GM19025 (cell line): ENCODE results near the gene FAM107B.

Source experiments
- ATAC-seq: cut with Tn5 transposase; IDR thresholded peaks from one replicate; pipeline ENCODE4 v1.9.1; 2021; ENCODE audit warnings: mild to moderate bottlenecking, low read depth, moderate library complexity; ENCODE audit not compliant: unreplicated experiment

The FAM107B gene

DNA sequence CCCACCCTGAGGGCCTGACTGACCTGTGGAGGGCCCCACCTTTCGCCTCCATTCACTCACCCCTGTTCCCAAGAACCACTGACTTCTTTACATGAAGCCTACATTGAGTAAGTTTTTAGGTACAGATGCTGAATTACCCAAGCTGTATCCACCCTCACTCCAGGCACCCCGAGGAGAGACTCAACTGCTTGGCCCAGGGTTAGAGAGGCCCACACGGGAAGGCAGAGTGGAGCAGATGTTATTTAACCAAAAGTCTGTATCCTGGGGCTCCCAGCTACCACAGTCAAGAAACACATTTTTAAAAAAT is 230.8 kb downstream of the FAM107B start:
- ATAC-seq: no peak

DNA sequence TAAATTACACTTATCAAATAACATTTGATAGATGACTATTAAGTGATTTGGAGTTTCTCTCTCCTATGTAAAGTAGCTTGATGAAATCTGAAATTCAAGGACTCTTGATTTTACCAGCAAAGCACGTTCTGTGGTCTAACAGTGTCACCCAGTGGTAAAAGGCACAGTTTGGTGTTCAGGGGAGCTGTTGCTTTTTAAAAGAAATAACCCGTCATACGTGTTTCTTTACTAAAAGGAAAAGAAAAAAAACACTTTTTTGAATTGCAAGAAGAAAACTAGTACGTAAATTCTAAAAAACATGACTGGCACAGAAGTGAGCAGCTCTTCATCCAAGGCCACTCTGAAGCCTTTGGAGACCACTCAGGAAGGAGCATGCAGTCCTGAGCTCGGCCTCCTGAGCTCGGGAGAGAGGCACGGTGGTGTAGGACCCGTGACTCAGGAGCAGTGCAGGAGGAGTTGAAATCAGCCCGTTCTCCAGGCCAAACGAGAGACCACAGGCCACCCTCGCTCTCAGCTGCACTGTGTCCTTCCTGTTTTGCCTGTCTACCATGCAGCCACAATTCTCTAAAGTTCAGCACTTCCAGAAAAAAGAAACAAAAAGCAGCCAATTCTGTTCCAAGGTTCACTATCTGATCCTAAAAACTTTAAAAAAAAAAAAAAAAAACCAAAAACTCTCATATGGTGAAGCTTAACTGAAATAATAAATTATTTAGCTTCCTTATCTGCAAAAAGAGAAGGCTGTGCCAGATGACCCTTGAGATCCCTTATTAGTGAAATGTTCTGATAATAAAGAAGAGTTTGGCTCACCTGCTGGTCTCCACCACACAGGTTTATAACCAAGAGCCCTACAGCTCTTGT is 231.4 kb downstream of the FAM107B start:
- ATAC-seq: no peak

DNA sequence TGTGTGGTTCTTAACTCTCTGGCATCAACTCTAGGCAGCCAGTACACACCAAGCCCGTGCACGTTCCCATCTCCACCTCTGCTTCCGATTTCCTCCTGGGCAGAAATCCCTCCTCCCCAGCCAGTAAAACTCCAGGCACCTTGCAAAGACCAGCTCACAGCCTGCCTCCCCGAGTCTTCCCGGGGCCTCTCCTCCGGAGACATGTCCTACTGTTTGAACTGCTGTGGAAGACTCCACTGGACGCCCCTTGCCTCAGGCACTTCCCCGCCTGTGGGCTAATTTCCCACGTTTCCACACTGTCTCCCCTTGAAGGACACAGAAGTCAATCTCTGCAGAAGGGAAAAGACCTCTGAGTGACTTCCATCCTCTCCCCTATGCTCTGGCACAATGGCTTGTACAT is 233.3 kb downstream of the FAM107B start:
- no peak for ATAC-seq

DNA sequence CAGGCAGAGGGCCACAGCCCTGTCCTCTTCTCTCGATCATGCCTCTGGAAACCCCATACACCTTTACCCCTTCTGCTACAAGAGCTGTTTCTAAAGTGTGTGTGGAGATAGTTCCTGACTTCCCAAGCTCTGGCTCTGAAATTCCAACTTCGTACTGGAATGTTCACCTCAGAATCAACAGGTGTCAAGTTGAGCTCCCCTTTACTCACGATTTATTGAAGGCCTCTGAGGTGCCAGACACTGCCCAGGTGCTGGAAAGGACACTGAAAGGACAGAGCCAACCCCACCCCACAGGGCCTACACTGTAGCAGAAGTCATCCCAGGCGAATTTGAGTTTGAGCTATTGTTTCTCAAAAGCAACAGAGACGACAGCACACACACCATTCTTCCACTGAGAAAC is 234.1 kb downstream of the FAM107B start:
- ATAC-seq: no peak

DNA sequence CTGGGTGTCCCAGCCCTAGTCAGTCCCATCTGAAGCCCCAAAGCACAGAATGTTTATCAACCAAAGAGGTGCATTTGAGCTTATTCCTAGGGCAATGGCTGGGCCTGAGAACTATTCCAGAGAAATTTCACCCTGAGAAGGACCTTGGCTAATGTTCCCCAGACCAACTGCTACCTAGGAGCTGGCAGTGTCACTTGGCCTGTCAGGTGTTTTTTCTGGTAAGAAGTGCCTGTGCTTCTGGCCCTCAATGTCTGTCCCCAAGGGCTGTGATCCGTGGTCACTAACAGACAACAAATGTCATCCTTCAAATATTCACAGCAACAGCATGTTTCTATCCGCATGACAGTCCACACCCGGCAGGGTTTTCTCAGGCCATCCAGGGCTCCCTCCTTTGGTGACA is 234.6 kb downstream of the FAM107B start:
- no peak for ATAC-seq

DNA sequence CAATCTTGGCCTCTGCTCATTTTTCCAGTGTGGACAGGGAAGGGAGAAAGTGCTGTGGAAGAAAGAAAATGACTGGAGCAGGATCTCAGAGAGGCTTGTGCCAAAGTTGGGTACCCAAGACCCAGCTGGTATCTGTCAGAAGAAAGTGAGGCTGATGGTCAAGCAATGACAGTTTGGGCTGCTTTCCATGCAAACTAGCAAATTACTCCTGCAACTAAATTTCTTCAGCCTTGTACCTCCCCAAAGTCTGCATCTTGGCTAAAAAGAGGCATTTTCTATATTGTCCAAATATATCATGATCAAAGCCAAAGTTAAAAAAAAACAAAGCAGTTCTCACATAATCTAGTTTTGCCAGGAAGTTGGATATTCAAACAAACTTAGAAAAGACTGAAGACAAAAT is 235.5 kb downstream of the FAM107B start:
- ATAC-seq: no peak

DNA sequence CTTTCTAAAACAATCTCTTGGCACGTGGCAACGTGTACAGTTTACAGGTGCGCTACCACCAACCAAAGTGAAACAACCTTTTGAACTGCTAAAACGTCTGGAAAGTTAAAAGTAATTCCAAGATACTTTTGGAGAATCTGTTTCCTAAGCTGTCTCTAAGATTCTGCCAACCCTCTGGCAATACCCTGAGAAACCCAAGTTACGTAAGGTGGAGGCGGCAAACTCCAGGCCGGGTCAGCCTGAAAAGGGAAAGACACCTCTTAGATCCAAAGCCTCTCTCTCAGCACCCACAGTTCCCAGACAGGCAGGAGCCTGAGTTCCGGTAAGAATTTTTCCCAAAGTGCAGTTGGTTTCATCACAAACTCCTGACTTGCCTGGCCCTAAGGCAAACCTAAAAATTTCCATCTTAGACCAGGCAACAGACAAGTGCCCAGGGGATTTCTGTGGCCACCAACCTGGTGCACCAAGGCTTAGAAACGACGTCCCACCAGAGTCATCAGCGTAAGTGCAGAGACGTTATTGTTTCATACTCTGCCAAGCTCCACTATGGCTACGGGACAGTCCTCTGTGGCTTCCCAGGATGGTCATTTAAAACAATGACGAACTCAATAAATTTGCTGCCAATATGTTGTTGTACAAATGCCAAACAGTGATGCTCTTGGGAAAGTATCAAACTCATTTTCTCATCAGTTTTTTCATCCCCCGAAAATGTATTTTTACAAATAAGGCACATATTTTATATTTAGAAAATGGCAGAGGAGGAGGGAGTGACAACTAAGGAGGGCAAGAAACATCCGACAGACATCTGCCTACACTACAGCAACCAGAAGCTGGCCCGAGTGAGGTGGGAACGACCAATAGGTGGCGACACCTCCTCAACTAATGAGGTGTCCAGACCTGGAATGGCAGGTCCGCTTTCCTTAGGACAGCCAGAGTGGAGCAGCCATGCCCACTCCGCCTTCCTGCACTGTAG is 238.2 kb downstream of the FAM107B start:
- no peak for ATAC-seq

DNA sequence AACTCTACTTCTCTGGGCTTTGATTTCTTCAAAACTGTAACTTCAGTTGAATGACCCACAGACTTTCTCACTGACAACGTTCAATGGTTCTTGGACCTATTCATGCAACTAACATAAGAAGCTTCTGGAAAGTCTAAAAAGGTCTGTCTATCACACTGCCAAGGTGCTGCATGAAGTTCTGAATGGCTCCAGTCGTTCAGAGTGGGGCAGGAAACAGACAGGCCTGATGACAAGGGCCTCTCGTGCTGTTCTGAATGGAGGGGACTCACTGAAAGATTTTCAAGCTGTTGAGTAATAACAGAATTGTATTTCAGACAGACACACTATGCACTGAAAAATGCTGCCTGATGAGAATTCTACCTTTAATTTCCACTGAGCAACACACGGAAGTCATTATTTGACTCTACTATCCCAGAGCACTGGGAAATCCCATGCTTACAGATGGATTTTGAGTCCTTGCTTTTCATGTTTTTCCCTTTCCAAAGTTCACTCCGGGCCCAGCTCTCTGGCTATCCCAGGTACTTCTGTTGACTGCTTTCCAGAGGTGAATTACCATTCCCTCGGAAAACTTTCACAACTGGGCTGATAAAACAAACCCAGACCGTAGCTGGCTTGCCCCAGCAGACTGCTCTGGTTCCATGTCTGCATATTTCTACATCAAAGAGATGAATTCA is 239.1 kb downstream of the FAM107B start:
- no peak for ATAC-seq

DNA sequence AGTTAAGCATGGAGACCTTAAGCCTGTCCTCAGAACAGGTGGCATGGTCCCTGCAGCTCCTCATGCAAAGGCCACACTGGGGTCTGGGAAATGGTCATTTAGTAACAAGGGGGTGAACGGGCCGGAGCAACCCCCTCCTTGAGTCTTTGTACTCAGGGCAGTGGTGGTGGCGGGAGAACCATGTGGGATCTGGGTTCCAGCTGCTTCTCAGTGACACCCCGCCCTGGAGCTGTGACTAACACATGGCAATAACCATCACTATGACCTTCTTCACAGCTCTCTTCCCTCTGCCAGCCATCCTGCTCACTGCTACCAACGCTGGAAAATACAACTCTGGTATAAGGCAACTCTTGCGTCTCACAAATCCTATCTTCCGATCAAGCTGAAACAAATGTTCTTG is 240.5 kb downstream of the FAM107B start:
- ATAC-seq: no peak

DNA sequence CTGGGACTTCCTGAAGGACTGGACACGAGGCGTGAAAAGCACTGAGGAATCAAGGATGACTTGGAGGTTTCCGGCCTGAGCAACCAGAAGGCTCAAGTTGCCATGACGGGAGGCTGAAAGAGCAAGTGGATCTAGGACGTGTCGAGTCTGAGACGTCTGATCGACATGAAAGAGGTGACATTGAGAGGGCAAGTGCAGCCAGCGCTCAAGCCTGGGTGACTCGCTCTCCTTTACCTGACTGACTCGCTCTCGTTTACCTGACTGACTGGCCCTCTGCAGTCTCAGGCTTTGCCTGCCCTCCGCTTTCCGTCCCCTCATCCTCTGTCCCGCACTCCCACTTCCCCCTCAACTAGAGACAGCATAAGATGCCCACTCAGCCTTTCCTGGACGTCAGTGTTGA is 241.4 kb downstream of the FAM107B start:
- ATAC-seq: no peak

DNA sequence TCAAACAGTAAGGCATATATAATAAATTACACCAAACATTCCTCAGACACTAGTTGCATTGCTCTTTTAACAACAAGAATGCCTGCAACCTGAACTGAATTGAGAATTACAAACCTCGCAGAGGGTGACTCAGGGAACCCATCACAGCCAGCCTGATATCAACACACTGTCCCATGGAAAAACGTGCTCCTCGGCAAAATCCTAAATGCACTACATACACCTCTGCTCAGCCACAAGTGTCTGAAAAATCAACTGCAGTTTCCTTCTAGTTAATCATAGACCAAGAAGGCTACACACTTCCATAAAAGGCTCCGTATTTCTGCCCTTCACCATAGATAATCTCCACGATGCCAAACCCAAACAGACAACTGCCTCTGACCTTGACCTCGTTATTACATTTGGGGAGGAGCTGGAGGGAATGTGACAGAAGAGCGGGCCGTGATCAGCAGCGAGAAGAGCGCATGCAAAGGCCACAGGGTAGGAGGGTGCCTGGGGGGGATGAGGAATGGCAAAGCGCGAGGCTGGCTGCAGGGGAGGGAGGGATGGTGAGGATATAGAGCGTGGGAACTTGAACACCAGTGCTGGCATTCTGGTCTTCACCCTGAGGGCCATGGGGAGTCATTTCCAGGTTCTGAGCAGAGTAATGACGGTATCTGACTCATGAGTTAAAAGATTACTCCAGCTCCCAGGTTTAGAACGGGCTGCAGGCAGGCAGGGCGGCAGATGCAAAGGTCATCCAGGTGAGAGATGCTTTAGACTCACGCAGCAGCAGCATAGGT is 242.0 kb downstream of the FAM107B start:
- no peak for ATAC-seq

DNA sequence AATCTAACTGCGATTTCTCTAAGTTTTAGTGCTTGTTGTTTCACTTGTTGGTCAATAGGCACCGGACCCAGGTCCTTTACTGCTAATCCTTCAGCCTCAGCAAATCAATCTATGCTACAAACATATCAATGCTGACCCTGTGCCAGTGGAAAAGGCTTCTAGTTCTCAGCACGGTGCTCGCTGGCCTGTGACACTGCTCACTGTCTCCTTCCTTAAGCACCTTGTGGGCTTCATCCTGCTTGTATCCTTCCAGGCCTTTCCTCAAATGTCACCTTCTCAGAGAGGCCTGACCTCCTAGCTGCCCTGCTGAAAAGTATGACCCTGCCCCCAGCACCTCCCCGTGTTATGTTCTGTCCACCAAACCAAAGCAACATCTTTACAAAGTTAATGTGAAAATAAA is 242.7 kb downstream of the FAM107B start:
- no peak for ATAC-seq

DNA sequence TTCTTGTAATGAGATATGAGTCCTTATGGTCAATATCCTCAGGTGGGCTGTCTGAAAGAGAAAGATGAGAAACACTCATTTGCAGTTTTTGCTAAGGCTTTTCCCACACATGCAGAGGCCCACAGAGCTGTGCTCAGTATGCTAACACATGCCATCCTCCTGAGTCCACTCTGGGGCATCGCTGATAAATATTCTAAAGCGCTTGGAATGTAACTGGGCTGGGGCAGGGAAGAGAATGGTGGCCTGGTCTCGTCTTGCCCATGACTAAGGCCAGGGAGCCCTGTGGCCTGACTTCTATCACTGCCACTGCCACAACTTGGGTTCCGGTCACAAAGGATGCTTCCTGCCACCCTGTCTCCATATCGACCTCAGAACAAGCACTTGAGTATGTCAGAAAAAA is 244.2 kb downstream of the FAM107B start:
- ATAC-seq: no peak

DNA sequence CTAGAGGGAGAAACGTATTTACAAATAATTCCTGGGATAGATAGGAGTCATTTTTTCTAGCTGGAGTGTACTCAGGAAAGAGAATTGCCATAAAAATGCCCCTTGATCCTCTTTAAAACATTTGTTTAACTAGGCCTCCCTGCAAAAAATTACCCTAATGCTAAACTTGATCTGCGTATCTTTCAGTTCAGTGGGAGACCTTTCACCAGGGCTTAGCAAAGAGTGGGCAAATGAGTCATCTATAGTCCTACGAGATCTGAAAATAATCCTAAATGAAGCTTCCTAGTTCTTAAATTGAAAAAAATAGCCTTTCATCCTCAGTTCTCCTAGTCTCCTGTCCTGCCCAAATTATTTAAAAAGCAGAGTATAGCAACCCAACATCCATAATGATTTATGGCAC is 245.3 kb downstream of the FAM107B start:
- no peak for ATAC-seq

DNA sequence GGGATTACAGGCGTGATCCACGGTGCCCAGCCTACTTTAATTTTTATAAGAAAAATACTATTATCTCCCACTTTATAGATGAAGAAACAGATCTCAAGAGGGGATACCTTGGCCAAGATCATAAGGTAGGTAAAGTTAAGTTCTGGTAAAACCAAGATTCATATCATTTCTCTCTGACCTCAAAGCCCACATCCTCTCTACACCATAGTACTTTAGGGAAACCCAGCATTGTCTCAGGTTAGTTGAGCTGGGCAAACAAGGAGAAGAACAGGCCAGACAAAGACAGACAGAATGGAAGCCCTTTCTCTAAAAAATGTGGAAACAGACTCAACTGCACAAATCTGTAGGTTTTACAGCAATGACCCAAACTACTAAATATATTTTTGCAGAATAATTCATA is 246.2 kb downstream of the FAM107B start:
- ATAC-seq: no peak

DNA sequence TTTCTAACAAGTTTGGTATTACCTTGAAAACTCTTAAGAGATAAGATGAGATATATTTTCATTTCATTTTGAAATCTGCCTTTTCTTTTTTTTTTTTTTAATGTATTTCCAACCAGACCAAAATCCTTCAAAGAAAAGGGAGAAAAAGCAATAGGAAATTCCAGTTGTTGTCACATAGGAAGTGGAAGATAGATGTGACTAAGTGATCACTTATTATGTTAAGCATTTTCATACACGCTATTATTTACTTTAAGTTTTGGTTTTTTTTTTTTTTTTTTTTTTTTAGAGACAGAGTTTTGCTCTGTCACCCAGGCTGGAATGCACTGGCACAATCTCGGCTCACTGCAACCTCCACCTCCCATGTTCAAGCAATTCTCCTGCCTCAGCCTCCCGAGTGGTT is 246.8 kb downstream of the FAM107B start:
- ATAC-seq: no peak

DNA sequence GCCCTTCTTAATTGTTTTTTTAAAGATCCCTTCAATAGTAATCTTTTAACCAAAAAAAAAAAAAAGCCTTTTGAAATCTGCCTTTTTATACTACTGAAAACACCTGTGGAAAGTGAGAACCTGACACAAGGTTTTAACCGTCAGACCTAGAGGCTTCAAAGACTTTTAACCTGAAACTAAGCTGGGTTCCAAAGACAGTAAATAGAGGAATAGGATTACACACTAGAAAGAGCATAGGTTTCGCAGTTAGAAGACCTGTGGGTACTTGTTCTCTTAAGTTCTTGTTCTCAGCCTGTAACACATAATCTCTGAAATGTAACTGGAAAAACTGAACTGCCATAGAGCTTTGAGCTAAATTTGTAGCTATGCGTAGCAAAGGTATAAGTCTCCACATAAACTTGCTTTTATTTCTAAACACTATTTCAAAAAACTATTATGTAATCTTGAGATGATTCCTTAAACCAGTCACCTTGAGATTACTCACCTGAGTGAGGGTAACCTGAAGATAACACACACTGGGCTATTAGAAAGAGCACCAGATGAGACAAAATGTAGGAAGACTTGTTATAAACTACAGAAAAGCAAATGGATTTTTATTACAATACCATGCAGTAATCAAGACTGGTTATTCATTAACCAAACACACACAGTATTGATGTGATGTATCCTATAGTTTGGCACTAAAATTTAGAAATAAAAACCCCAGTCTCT is 247.4 kb downstream of the FAM107B start:
- no peak for ATAC-seq

DNA sequence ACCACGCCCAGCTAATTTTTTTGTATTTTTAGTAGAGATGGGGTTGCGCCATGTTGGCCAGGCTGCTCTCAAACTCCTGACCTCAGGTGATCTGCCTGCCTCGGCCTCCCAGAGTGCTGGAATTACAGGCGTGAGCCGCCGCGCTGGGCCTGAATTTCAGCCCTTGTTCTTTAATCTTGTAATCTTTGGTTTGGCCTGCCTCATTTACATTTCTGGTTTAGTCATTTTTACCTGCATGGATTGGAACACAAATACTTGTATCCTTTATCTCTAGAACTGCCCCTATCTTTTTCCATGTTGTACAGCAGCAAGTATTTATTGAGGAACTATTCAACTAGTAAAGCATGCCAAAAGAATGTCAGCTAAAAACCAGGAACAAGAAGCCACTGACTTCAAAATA is 248.4 kb downstream of the FAM107B start:
- no peak for ATAC-seq

DNA sequence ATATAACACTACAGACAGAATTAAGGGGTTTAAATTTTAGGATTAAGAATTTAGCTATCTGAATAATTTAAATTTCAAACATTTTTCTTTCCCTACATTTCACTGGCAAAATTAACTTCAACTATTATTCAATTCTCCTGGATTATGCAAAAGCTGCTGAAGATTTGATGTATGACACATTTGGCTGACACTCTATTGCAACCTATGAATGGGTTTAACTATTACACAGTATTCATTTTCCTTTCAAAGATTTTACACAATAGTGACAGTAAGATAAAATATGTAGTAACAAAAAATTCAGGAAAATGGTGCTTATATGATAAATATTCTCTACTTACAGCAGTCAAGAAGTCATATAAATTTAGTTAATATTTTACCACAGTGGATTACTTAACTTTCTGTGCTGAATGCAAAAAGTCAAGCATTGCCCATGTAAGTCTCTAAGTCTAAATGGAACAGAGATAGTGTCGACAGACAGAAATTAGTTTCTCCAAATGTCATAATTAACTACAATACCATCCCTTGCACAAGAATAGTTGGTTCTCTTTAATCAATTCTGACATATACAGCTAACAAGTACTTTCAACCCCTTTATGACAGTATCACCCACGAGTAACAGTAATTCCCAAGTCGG is 249.9 kb downstream of the FAM107B start:
- no peak for ATAC-seq
